GM12874 (cell line): ENCODE measurements around the gene NMT2.

ENCODE experiments used
- TF ChIP-seq, protein P1 (sequence below): IDR thresholded peaks from 2 replicates; pipeline ENCODE4 v1.5.1; 2011; ENCODE audit warnings: low read depth, mild to moderate bottlenecking, control low read depth, low read length, moderate library complexity; ENCODE audit not compliant: insufficient read depth

Gene NMT2

DNA sequence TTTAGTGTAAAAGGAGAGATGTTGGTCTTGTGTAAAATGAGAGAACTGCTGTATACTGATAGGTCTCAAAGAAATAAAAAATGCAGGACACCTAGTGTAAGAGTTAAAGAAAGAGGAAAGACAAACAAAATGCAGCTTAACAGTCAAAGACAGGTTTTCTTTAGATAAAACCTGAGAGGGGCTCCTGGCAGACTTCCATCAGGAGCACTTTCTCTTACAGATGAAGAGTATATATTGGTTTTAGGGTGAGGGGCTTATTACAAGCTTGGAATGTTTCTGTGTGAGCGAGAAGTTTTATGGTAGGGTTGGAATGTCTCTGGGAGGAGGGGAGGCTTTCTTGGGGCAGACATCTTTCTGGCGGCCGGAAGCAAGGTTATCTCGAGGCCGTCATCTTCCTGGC lies 96.1 kb downstream of the NMT2 start:
- TF ChIP-seq, protein P1, sequence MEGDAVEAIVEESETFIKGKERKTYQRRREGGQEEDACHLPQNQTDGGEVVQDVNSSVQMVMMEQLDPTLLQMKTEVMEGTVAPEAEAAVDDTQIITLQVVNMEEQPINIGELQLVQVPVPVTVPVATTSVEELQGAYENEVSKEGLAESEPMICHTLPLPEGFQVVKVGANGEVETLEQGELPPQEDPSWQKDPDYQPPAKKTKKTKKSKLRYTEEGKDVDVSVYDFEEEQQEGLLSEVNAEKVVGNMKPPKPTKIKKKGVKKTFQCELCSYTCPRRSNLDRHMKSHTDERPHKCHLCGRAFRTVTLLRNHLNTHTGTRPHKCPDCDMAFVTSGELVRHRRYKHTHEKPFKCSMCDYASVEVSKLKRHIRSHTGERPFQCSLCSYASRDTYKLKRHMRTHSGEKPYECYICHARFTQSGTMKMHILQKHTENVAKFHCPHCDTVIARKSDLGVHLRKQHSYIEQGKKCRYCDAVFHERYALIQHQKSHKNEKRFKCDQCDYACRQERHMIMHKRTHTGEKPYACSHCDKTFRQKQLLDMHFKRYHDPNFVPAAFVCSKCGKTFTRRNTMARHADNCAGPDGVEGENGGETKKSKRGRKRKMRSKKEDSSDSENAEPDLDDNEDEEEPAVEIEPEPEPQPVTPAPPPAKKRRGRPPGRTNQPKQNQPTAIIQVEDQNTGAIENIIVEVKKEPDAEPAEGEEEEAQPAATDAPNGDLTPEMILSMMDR, result no peak

DNA sequence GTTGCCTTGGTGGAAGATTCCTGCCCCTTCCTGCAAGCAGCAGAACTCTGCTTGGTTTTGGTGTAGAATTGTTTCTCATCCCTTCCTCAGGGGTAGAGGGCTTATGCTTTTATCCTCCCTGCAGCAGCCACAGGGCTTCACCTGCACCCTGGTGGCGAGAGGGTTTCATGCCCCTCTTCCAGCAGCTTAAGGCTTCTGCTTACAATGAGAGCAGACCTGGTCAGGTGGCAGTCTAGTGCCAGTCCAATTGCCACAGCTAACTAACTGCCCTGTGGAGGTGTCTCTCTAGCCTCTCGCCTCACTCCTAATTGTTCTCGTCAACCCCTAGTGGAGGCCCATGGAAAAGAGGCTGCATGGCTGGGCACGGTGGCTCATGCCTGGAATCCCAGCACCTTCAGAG lies 99.3 kb downstream of the NMT2 start:
- TF ChIP-seq, protein P1, result no peak

DNA sequence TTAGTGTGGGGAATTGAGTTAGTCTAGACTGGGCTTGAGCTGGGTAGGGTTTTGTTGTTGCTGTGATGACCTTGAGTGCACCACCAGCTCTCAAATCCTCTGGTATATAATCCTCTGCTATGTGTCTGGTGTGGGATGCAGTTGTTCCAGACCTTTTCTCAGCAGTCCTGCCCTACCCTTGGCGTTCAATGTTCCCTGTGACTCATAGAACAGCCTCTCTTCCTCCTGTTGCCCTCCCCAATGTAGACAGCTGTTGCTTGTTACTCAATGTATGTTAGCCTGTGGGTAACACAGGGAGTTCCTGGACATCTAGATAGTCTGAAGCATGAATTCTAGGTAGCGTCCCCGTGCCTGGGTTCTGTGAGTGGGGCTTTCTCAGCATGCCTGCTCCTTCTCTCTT lies 99.7 kb downstream of the NMT2 start:
- TF ChIP-seq, protein P1, result no peak

DNA sequence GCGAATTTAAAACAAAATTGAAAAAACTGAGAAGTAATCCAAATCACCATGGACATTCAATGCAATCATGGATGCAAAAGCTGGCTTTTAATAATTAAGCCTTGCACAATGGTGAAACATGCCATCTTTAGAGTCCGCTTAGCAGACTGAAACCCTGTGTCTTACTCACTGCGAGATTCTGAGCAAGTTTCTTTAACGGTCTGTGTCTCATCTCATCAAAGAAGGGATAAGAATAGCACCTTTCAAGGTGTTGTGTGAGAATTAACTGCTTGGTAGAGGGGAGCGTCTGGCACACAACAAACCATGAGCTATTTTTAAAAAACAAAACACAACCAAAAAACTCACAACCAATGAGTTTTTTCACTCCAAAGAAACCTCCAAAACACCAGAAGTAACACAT lies 101.3 kb downstream of the NMT2 start:
- TF ChIP-seq, protein P1, result no peak

DNA sequence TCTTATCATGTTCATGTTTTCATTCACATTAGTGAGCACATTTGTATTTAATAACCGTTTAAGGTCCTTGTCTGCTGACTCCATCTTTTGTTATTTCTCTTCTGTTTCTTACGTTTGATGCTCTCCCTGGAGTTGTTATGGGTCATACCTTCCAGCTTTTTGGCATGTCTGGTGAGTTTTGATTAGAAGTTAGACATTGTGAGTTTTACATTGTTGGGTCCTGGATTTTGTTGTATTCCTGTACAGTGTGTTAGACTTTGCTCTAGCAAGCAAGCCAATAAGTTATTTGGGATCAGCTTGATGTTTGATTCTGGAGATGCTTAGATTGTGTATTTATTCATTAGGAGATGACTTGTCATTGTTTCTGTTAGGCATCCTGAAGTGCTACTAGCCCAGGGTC lies 107.9 kb downstream of the NMT2 start:
- TF ChIP-seq, protein P1, result no peak

DNA sequence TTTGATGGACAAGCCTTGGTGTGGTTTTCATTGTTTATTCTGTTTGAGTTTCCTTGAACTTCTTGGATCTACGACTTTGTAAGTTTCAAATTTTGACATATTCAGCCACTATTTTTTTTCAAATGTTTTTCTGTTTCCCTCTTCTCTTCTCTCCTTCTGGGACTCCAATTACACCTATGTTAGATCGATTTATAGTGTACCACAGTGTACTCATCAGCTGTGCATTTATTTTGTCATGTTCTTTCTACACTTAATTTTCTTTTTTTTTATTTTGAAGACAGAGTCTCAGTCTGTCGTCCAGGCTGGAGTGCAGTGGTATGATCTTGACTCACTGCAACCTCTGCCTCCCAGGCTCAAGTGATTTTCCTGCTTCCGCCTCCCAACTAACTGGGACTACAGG lies 108.6 kb downstream of the NMT2 start:
- TF ChIP-seq, protein P1, result no peak

DNA sequence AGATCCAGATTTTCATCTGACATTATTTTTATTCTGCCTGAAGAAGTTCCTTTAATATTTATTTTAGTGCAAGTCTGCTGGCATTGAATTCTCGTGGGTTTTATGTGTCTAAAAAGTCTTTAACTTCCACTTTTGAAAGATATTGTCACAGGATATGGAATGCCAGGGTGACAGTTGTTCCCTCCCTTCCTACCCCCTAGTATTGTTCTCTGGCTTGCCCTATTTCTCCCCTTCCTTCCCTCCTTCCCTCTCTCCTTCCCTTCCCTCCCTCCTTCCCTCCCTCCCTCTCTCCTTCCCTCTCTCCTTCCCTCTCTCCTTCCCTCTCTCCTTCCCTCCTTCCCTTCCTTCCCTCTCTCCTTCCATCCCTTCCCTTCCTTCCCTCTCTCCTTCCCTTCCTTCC lies 109.8 kb downstream of the NMT2 start:
- TF ChIP-seq, protein P1, result no peak
